Stimulated activated CD4-positive, alpha-beta T cell treated with anti-CD3 and anti-CD28 coated beads, Interleukin-2, amount 100 ng/mL, for 24 hours (primary cell): ENCODE data around the gene SLC1A5.
"Not testable (repeated sequence)": the region's sequence is repeated elsewhere in the genome, so short reads cannot be mapped to it uniquely, and the experiment has no call there.

ENCODE experiments used
- DNase-seq, 2 donors: peaks; one replicate each; pipeline ENCODE4 v3.0.0-alpha.2; 2020

The SLC1A5 gene

GRCh38 chr19:46766569-46767317 lies 21.7 kb downstream of the SLC1A5 start:
- peak; percentile 66 to 70 for DNase-seq

GRCh38 chr19:46764817-46765291 lies 23.5 kb downstream of the SLC1A5 start:
- no peak for DNase-seq

GRCh38 chr19:46762245-46762890 lies 26.0 kb downstream of the SLC1A5 start:
- no peak for DNase-seq

GRCh38 chr19:46761418-46761831 lies 27.0 kb downstream of the SLC1A5 start:
- DNase-seq = no peak

GRCh38 chr19:46760897-46761296 lies 27.5 kb downstream of the SLC1A5 start:
- DNase-seq = not testable (repeated sequence)

GRCh38 chr19:46760363-46760762 lies 28.0 kb downstream of the SLC1A5 start:
- DNase-seq = no peak

- no peak for DNase-seq
These were observed 28.5 kb downstream of the SLC1A5 start for GRCh38 chr19:46759817-46760333.

GRCh38 chr19:46759206-46759605 lies 29.2 kb downstream of the SLC1A5 start:
- no peak for DNase-seq

GRCh38 chr19:46756544-46756888 lies 31.9 kb downstream of the SLC1A5 start:
- DNase-seq = no peak

- no peak for DNase-seq
These were observed 32.4 kb downstream of the SLC1A5 start for GRCh38 chr19:46755853-46756543.

GRCh38 chr19:46755077-46755852 lies 33.1 kb downstream of the SLC1A5 start:
- DNase-seq = no peak

- DNase-seq = peak; percentile 70 to 73
These were observed 34.8 kb downstream of the SLC1A5 start for GRCh38 chr19:46753420-46754155.

GRCh38 chr19:46748325-46749109 lies 39.9 kb downstream of the SLC1A5 start:
- DNase-seq = peak; percentile 87 to 88

- DNase-seq = peak; percentile 60 to 65
These were observed 41.9 kb downstream of the SLC1A5 start, which contains the start of gene STRN4 for GRCh38 chr19:46746281-46747057. TSS of gene STRN4 (minus strand) at chr19:46746450. CDS start at chr19:46746430, 20 bp downstream.

- peak; percentile 46 to 51 for DNase-seq
These were observed 42.7 kb downstream of the SLC1A5 start, which contains the start of gene FKRP for GRCh38 chr19:46745521-46746280. TSS of gene FKRP (plus strand) at chr19:46746057. CDS start at chr19:46755451, 9,394 bp downstream.

- no peak for DNase-seq
These were observed 43.4 kb downstream of the SLC1A5 start for GRCh38 chr19:46745030-46745429.

GRCh38 chr19:46744005-46744691 lies 44.2 kb downstream of the SLC1A5 start:
- no peak for DNase-seq

GRCh38 chr19:46742926-46743480 lies 45.4 kb downstream of the SLC1A5 start:
- no peak for DNase-seq
